HG02763 (cell line): ENCODE measurements around the gene PAX1.

Source experiments
- ATAC-seq: cut with Tn5 transposase; IDR thresholded peaks from one replicate; pipeline ENCODE4 v1.9.1; 2021; ENCODE audit warnings: mild to moderate bottlenecking, moderate library complexity; ENCODE audit not compliant: unreplicated experiment

Gene PAX1

DNA sequence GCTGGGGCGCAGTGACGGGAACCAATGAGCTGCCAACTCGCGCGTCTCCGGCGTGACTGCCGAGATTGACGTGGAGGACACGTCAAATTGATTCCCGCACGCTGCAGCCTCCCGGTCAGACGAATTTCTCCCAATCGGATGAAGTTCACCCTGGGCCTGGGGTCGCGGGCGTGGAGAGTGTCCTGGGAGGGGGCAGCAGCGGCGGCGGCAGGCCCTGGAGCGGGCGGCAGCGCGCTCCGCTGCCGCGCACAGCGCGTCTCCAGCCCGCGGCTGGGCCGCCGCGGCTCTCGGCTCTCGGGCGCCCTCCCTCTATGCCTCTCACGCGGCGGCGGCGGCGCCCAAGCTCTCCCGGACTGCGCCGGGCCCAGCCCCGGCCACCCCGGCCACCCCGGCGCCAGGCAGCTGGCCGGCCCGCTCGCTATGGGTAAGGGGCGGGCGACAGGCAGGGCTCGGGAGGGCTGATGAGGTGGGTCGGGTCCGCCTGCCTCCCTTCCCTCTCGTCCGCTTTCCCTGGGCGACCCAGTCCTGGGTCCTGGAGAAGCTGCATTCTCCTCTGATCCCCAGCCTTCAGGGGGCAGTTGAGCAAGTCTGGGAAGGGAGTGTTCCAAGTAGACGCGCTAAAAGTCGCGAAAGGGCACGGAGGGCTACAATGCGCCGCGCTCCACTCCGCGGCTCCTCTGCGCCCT is at the start of gene PAX1:
PAX1 (plus strand) TSS at position 90 of the 686 bp plus-strand sequence; CDS start at position 139, 49 bp downstream.
- ATAC-seq, result no peak

DNA sequence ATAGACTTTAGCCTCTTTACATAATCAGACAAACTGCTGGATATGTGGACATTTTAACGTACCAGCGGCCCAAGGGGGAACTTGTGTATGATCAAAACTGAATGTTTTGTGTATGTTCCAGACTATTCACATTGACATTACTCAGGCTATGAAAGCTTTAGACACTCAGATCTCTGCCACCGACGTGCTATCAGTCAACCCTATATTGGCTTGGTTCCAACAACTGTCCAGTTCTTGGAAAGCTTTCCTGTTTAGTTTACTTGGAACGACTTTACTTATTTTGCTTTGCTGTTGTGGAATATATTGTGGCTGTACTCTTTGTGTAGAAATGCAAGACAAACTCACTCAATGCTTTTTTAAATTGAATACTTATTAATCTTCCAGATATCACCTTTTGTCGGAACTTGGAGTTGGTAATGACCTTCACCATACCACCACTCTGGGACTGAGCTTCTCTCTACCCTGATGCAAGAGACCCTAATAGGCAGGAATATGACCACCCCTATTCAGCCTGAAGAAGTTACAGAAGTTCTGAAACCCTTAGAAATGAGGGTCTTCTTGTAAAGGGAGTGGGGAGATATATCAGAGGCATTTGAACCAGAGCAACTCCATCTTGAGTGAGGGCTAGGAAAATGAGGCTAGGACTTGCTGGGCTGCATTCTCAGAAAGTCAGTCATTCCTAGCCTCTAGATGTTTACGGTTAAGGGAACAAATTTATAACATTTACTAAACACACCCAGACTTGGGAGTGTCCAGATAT is 49.0 kb upstream of the PAX1 start:
- no peak for ATAC-seq

DNA sequence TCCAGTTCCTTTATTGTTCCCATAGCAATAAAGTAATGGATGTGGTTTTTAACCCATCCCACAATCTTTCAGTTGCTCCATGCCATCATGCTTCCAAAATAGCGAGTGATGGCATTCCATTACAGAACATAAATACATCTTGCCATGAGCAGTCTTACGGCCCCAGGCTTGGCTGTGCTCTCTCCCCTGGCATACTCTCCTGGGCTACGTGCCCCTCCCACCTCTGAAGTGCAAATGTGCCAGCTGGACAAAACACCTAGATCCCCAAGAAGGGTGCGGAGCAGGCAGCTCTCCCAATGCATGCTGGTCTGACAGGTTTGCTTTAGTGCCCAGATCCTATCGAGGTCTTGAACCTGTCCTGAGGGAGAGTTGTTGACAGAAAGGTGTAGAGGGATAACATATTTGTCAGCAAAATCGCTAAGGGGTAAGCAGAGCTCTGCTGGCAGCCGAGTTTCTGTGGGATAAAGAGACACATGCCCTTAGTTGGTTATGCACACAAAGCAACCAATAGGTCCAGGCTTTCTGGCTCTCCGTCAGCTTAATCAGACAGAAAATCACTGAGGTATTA is 43.9 kb upstream of the PAX1 start:
- no peak for ATAC-seq

DNA sequence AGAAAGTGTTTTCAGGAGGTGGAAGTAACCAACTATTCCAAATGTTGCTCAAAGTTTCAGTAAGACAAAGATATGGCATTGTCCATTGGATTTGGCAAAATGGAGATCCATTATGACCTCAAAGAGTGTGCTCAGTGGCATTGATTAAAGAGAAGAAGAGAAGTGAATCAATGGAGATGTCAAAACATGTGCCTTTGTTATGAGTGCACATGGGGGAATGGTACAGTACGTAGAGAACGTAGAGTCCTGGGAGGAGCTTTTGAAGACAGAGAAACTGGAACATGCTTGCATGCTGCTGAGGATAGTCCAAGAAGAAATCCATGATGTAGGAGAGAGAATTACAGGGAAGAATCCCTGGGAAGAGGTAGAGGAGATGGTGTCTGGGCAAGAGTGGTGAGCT is 42.0 kb upstream of the PAX1 start:
- no peak for ATAC-seq

DNA sequence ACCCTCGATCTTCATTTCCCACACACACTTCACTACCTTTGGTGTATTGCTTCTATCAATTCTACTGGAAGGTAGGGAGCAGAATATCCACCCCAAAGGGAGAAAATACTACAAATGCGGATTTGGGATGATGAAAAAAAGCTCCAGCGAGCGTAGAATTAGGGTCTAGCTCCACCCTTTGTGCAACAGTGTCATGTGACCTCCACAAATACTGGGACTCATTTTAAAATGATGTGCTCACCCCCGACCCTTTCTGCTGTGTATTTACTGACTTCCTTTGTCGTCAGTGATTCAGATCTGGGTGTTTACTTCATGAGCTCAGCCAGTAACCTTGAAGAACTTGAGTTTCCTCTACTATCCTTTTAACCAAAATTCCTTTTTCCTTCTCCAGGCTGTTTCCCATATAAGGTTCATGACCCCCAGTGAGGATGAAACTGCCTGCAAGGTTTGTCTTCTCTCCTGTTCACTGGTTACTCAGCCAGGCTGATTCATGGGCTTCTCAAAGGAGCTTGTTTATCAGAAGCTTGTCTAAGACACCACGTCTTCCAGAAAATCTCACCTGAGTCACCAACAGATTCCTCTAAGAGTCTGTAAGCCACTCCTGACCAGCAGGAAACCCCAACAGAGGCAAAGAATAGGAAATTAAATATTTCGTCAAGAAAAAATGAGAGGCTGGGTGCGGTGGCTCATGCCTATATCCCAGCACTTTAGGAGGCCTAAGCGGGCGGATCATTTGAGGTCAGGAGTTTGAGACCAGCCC is 39.6 kb upstream of the PAX1 start:
- no peak for ATAC-seq

DNA sequence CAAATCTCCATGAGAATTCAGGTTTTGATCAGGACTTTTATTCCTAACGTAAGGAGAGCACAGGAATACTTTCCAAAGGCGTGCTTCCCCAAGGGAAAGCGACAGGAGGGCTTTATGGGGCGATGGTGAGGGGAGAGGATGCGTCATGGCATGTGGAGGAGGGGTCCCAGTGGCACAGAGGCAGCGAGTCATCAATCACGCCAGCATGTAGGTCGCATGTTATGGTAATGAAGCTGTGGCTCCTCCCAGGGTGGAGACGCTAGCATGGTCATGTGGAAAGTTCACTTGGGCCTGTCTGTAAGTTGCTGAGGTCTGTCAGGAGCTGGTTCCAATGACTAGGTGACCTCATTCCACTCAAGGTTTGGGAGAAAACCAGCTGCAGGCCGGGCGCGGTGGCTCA is 35.3 kb upstream of the PAX1 start:
- ATAC-seq, result no peak

DNA sequence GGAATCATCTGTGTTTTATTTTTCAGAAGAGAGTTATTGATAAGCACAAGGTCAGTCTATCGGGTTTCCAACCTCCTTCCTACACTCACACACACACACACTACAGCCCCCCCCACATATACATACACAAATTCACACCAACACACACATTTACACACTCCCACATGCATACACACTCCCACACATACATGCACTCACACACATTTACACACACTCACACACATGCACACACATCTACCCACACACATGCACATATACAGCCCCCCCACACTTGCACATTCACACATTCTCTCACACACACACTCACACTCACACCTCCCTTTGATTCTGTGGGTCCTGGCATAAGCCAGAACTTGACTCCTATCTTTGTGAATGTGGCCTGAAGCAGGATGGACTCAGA is 34.5 kb upstream of the PAX1 start:
- no peak for ATAC-seq

DNA sequence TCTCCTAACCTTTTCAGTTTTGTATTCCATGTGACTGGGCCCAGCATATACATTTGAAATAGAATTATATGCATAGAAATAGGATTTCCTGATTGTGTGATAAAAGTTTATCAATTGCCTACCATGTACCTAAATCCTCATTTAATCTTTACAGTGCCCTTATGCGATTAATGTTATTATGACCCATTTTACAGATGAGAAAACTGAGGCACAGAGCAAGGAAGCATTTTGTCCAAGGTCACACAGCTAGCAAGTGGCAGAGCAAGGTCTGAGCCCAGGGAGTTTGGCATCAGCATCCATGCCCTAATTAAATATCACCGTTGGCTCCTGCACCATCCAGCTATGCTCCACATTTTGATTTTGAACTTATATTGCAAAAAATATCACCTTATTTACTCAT is 28.2 kb upstream of the PAX1 start:
- no peak for ATAC-seq

DNA sequence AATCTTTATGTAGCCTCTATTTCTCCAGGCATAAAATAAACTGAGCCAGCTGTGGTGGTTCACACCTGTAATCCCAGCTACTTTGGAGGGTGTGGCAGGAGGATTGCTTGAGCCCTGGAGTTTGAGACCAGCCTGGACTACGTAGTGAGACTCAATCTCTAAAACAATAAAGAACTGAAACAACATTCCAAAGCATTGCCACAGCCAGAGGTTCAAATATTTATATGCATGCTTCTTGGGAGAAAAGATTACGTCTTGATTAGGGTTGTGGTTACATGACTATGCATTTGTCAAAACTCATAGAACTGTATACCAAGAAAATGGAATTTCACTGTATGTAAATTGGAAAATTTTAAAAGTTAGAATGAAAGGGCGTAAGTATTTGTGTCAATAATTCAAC is 27.7 kb upstream of the PAX1 start:
- no peak for ATAC-seq

DNA sequence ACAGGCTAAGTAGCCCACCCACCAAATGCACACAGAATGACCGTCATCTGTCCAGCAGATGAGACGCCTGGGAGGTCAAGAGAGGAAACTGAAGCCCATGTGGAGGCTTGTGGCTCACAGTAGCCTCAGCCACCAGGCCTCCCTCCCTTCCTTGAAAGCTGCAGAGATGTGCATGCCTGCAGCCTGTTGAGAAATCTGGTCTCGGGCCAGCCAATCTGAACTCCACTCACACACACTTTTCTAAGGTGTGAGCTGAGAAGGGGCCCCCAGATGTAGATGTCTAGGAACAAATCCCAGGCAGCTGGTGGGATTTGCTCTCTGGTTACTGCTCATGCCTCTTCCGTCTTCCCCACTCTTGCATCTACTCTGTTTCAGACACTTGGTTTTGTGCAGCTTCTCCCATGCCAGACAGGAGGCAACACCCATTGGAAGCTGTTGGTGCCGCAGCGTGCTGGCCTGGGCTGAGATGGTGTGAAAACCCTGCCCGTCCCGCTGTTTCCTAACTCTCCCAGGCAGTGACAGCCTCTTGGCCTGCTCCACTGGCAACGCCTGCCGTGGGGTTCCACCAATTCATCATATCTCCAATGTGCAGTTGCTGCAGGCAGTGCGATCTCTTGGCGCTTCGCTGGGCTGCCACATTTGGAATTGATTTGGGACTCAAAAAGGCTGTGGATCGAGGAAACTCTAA is 24.1 kb upstream of the PAX1 start:
- ATAC-seq, result no peak

DNA sequence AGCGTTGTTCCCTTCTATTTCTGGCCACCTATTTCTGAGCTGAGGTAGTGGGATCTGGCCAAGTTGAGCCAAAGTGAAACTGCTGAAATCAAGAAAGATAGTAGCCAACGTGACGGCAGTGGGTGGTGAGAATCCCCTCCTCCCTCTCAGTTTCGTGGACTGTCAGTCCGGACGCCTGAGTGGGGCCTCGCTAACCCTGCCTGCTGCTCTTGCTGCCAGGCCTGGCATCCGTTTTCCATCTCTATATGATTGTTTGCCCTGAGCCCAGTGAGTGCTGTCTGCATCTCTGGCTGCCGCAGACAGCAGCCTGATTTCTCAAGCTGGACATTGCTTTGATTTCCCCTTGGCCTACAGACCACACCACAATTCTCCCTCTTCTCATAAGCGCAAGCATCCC is 23.5 kb upstream of the PAX1 start:
- no peak for ATAC-seq

DNA sequence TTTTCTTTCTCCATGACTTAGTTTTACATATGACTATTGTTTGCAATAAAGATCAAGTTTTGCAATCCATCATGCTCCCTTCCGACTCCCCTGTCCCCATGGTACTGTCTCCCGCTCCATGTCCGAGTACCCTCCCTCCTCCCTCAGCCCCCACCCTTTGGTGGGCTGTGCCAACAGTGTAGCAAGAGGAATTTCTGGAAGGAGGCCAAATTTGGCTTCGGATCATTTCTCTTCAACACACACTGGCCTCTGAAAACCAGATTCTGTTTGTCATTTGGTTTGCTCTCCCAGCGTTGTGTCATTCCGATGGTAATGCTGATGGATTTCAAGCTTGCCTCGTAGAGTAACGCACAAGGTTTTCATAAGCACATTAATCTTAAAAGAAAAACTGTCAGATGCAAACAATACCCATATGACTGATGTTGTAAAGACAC is 22.9 kb upstream of the PAX1 start:
- no peak for ATAC-seq

DNA sequence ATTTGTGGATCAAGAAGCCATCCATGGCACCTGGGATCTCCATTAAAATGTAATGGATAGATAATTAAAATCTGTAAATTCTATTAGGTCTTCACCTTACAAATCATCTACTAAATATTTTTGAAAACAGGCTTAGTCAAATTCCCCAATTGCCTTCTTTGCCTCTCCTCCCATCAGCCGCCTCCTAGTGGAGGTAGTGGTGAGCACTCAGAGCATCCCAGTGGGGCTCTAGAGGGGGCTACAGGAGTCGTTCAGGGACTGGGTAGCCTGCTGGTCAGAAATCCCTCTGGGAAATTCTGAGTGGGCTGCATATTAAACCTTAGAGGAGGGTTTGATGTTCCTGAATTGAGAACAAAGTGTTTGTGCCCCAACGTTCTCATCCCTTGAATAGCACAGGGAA is 20.8 kb upstream of the PAX1 start:
- ATAC-seq, result no peak

DNA sequence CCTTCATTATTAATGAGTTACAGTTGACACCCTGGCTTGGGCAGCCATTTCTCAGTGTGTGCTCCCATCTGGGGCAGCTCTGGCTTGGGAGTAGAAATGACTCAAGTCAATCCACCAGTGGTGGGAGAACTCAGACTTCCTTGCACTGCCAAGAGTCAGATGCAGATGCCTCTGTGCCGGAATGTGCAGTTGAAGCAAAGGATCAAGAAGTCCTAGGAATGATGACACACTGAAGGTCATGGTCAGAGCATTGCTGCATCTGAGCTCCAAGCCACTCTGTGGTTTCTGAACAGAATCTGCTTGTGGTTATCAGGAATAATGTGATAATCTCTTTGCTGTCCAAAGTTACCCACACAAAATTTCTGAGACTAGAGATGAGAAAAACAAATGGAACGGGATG is 19.5 kb upstream of the PAX1 start:
- ATAC-seq, result no peak

DNA sequence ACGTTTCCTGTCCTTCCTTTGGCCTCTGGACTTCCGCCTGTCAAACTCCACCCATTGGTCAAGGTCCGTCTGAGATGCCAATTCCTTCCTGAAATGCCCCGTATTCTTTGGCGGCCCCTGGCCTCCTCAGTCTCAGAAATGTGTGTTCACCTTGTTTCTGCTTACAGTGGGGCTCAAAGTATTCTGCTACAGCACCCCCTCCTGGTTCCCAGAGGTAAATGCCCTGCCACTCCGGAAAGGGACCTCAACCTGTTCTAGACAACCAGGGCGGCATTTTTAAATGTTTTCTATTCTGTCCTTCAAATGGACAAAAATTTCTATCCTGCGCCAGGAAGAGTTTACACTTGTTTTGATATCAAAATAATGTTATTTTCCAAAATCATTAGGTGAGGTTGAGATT is 12.1 kb upstream of the PAX1 start:
- no peak for ATAC-seq

DNA sequence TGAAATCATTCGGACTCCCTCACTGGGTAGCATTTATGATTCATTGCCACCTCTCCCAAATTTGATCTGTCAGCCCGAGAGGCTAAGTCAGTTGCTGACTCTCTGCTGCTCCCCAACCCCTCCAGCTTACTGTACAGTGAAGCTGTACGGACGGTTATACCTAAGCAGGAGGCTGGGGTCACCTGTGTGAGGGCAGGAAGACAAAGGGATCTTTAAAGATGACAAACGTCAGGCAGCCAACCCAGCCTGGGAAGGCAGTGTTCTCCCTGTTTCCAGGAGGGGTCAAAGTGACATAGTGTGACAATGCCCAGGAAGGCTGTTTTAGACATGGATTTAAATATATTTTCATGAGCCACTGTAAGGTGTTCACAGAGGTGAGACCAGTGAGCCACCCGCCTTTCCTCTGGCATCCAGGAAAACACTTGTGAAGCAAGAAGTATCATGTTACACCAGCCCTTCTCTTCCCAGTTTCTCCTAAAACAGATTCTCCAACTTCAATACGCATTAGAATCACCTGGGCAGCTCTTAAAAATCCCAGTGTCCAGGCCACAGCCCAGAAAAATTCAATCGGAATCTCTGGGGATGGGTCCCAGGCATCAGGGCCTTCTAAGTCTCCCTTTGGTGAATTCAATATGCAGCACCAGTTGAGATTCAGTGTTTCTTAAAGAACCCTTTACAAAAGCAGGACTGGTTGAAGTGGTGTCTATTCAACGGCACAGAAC is 6.8 kb upstream of the PAX1 start:
- ATAC-seq, result no peak

DNA sequence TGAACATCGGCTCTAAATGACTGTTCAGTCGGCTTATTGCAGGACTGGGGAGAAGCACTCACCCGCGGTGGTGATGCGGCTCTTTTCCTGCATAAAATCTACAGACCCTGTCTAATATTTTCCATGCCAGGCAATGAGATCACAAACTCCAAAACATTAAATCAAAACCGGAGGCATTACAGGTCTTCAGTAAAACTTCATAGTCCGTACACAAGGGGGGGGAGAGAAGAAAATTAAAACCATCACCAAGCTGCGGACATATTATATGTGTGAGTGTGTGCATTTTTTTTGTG is 6.3 kb upstream of the PAX1 start:
- ATAC-seq, result no peak

DNA sequence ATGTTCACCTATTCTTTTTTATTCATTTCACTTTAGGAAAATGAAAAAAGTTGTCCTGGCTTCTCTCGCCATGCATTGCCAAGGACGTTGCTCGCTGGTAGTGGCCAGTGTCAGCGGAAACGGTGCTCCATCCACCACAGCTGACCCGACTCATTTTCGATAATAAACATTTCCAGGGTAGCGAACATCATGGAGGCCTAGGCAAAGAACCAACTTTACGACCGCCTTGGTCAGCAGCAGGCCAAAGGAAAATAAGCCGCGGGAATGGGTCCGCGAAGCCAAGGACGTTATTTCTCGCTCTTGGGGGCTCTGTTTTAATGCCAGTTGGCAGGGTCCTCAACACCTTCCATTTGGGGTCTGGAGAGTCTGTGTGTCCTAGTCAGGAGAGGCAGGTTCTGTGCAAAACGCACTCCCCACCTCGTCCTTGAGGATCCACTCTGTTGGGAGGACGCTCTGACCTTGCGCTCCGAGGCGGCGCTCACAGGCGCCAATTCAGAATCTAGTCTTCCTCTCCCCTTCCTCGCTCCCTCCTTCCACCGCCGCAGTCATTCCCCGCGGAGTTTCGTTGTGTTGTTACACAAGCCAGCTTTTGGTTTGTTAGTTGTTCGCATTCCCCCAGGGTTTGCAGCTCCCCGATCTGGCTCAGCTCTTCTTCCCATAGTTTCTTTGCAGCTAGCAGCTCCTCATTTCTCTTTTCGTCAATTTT is 4.1 kb upstream of the PAX1 start:
- ATAC-seq, result no peak

DNA sequence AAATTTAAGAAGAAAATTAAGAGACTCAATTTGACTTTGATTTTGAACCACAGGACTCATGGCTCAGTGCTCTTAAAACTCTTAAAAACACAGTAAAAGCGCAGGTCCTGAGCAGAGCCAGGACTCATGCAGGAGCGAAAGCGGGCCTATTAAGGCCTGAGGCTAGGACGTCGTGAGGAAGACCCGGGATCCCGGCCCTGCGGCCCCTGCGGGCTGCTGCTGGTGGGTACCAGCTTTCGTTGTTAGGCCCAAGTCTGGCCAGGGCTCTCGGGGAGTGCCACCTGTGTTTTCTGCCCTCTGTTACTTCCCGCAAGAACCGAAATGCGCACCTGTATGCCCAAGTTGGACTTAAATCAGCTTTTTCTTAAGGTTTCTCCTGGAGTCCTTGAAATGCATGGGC is 3.4 kb upstream of the PAX1 start:
- ATAC-seq, result no peak
